GM10248 (cell line): ENCODE measurements around the gene TMOD1.

ENCODE experiments used
- CTCF ChIA-PET: fragments of 300-600 bp; sonication (Branson Sonifier 250); formaldehyde crosslinking; extraction: SDS; loops from one replicate; lab custom pipeline; 2021; ENCODE audit warnings: antibody characterized with exemption; lab: Yijun Ruan, JAX
- POLR2A ChIA-PET: fragments of 350-650 bp; sonication (Branson Sonifier 250); formaldehyde crosslinking; extraction: SDS; loops from one replicate; lab custom pipeline; 2020; ENCODE audit warnings: antibody characterized with exemption; lab: Yijun Ruan, JAX
- DNase-seq: peaks from one replicate; pipeline ENCODE4 v3.0.0; 2012; ENCODE audit errors: extremely low spot score
- TF ChIP-seq, protein P1 (sequence below): IDR thresholded peaks from 2 replicates; pipeline ENCODE4 v1.5.1; 2012; ENCODE audit warnings: mild to moderate bottlenecking, low read depth; ENCODE audit errors: extremely low read depth, missing control alignments, control extremely low read depth

The TMOD1 gene

GRCh38 chr9:97529363-97530076 lies 28.1 kb downstream of the TMOD1 start:
- DNase-seq: peak; percentile 73
- TF ChIP-seq, protein P1, sequence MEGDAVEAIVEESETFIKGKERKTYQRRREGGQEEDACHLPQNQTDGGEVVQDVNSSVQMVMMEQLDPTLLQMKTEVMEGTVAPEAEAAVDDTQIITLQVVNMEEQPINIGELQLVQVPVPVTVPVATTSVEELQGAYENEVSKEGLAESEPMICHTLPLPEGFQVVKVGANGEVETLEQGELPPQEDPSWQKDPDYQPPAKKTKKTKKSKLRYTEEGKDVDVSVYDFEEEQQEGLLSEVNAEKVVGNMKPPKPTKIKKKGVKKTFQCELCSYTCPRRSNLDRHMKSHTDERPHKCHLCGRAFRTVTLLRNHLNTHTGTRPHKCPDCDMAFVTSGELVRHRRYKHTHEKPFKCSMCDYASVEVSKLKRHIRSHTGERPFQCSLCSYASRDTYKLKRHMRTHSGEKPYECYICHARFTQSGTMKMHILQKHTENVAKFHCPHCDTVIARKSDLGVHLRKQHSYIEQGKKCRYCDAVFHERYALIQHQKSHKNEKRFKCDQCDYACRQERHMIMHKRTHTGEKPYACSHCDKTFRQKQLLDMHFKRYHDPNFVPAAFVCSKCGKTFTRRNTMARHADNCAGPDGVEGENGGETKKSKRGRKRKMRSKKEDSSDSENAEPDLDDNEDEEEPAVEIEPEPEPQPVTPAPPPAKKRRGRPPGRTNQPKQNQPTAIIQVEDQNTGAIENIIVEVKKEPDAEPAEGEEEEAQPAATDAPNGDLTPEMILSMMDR: no peak
- POLR2A ChIA-PET: no interaction called here
- CTCF ChIA-PET: interaction anchor here (0.7 to 1.2 kb wide), 6 partner anchors 18 to 673 kb away, joined by 3 to 5 read pairs (median 3); no protein-coding TSS in a partner anchor

- DNase-seq: no peak
- TF ChIP-seq, protein P1: no peak
- ChIA-PET POLR2A (no interaction called here), CTCF (interaction anchor here (1.1 to 3.2 kb wide), 3 partner anchors 29 to 63 kb away, joined by 3 to 14 read pairs (median 3); partner anchors contain the start of gene TMOD1)
These were observed 30.5 kb downstream of the TMOD1 start for GRCh38 chr9:97531888-97532376.

DNA sequence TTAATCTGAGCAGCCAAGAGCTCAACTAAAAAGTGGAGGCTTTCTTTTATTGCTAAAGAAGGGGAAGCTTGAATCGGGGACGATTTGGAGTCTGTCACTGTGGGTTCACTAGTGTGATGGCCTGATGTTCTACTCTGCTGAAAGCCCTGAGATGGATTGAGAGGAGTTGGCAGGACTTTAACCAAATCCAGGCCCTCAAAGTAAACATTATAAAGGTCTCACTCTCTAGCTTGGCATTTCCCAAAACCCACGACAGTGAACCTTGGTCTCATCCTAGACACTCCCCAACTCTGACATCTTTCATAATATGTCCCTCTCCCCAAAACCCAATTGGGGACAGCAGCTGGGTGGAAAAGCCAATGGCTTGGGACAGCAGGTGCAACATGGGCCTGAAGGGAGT lies 32.7 kb downstream of the TMOD1 start:
- TF ChIP-seq, protein P1: no peak
- POLR2A ChIA-PET: interaction anchor here (1.3 kb wide), 1 partner anchor 40 kb away, joined by 4 read pairs; no protein-coding TSS in a partner anchor
- CTCF ChIA-PET: interaction anchor here (0.8 to 3.2 kb wide), 6 partner anchors 8 to 65 kb away, joined by 3 to 14 read pairs (median 5); partner anchors contain the start of gene TMOD1
- DNase-seq: no peak

GRCh38 chr9:97534961-97535594 lies 33.6 kb downstream of the TMOD1 start:
- TF ChIP-seq, protein P1: no peak
- ChIA-PET CTCF (interaction anchor here (0.8 to 3.2 kb wide), 3 partner anchors 9 to 33 kb away, joined by 3 to 14 read pairs (median 6); partner anchors contain the start of gene TMOD1), POLR2A (no interaction called here)

DNA sequence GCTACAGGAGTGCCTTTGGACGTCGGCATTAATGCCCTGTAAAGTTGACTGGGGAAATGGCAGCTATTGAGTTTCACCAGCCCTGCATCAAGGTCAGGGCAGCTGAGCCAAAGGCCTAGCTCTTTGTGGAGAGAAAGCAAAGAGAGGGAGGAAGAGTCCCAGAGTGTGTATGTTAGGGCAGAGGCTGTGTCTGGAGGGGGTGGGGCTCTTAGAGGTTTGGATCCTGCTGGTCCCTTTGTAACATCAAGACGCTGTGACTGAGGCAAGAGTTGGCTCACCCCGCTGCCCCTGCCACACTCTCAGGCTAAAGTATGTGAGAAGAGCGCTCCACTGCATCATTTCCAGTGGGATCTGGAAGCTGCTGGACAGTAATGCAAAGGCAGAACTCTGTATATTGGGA lies 34.3 kb downstream of the TMOD1 start:
- POLR2A ChIA-PET: no interaction called here
- DNase-seq: no peak
- CTCF ChIA-PET: interaction anchor here (1.4 to 2.0 kb wide), 2 partner anchors 35 to 63 kb away, joined by 3 to 7 read pairs; partner anchors contain the start of gene TMOD1
- TF ChIP-seq, protein P1: no peak

More at GRCh38 chr9:97534961-97535594, 33.6 kb downstream of the TMOD1 start:
- DNase-seq: no peak

DNA sequence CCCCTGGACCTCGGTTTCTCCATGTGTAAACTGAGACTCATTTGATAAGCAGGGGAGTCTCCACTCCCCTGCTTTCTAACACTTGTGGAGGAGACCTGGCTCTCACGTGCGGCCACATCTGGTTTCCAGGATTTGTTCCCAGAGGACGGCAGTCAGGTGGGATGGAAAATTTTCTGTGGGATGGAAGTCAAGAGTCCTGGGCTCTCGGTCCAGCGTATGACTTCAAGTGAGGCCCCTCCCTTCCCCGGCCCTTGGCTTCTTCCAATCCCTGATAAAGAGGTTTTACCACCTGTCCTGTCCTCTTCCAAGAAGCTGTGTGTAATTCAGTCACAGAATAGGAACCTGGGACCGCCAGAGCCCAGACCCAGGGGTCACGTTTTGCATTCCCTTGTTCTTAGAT lies 35.0 kb downstream of the TMOD1 start:
- TF ChIP-seq, protein P1: no peak
- DNase-seq: no peak
- POLR2A ChIA-PET: no interaction called here
- CTCF ChIA-PET: interaction anchor here (0.9 to 2.1 kb wide), 6 partner anchors 24 to 150 kb away, joined by 3 to 11 read pairs (median 4); partner anchors contain the start of gene TMOD1
